Adrenal gland (tissue), 5 donors: Measurements from ENCODE around the gene LARP4B.

Experiments used
- POLR2A ChIP-seq, 2 donors: fragments of 450-650 bp; IDR thresholded peaks; one replicate each; pipeline ENCODE4 v1.6.1; 2017; ENCODE audit warnings: antibody characterized with exemption in 2 of 2, mild to moderate bottlenecking in 2 of 2, moderate library complexity in 1 of 2
- TF ChIP-seq, protein P1 (sequence below), 6 experiments: fragments of 450-650 bp in 4 of 6; fragments of 200-600 bp in 2 of 6; sonication (generic) in 1 of 6; IDR thresholded peaks; 1 replicate in 5 of 6; 2 replicates in 1 of 6; pipeline versions ENCODE4 v1.5.1 to v1.8.0; 2016 to 2021; ENCODE audit warnings: antibody characterized with exemption in 6 of 6, mild to moderate bottlenecking in 2 of 6, moderate library complexity in 1 of 6
- donor health status: DM: no; HTN: no; CAD: no.

GRCh38 chr10:943334-944033, 12.0 kb upstream of the LARP4B start:
- TF ChIP-seq, protein P1, sequence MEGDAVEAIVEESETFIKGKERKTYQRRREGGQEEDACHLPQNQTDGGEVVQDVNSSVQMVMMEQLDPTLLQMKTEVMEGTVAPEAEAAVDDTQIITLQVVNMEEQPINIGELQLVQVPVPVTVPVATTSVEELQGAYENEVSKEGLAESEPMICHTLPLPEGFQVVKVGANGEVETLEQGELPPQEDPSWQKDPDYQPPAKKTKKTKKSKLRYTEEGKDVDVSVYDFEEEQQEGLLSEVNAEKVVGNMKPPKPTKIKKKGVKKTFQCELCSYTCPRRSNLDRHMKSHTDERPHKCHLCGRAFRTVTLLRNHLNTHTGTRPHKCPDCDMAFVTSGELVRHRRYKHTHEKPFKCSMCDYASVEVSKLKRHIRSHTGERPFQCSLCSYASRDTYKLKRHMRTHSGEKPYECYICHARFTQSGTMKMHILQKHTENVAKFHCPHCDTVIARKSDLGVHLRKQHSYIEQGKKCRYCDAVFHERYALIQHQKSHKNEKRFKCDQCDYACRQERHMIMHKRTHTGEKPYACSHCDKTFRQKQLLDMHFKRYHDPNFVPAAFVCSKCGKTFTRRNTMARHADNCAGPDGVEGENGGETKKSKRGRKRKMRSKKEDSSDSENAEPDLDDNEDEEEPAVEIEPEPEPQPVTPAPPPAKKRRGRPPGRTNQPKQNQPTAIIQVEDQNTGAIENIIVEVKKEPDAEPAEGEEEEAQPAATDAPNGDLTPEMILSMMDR (IDR thresholded peaks at IDR 0.05), result no peak
- no peak for TF ChIP-seq POLR2A (IDR thresholded peaks at IDR 0.05)
